HG03135 (cell line): Measurements from ENCODE around the gene ANKRD11.
"Not testable (repeated sequence)": the region's sequence is repeated elsewhere in the genome, so short reads cannot be mapped to it uniquely, and the experiment has no call there.

Experiments
- ATAC-seq: cut with Tn5 transposase; IDR thresholded peaks from one replicate; pipeline ENCODE4 v1.9.1; 2021; ENCODE audit warnings: mild to moderate bottlenecking, moderate library complexity; ENCODE audit not compliant: unreplicated experiment

ANKRD11 gene

GRCh38 chr16:89304941-89305705, 185.2 kb downstream of the ANKRD11 start:
- ATAC-seq = no peak

GRCh38 chr16:89304181-89304851, 186.0 kb downstream of the ANKRD11 start:
- ATAC-seq = no peak

- no peak for ATAC-seq
Measured at GRCh38 chr16:89303617-89304016, 186.7 kb downstream of the ANKRD11 start.

GRCh38 chr16:89300976-89301360, 189.4 kb downstream of the ANKRD11 start:
- ATAC-seq = no peak

GRCh38 chr16:89300311-89300975, 189.9 kb downstream of the ANKRD11 start:
- no peak for ATAC-seq

- not testable (repeated sequence) for ATAC-seq
Measured at GRCh38 chr16:89299357-89300111, 190.8 kb downstream of the ANKRD11 start.

- no peak for ATAC-seq
Measured at GRCh38 chr16:89298623-89299225, 191.6 kb downstream of the ANKRD11 start.

- ATAC-seq = no peak
Measured at GRCh38 chr16:89297910-89298545, 192.3 kb downstream of the ANKRD11 start.

GRCh38 chr16:89297156-89297874, 193.0 kb downstream of the ANKRD11 start:
- no peak for ATAC-seq

- ATAC-seq = no peak
Measured at GRCh38 chr16:89295915-89296314, 194.4 kb downstream of the ANKRD11 start.

- no peak for ATAC-seq
Measured at GRCh38 chr16:89295071-89295900, 195.1 kb downstream of the ANKRD11 start.

- no peak for ATAC-seq
Measured at GRCh38 chr16:89294486-89294885, 195.9 kb downstream of the ANKRD11 start.

GRCh38 chr16:89293276-89294143, 196.9 kb downstream of the ANKRD11 start:
- ATAC-seq = no peak

GRCh38 chr16:89292443-89293078, 197.8 kb downstream of the ANKRD11 start:
- ATAC-seq = no peak

- ATAC-seq = no peak
Measured at GRCh38 chr16:89291776-89292175, 198.6 kb downstream of the ANKRD11 start.

GRCh38 chr16:89291363-89291762, 199.0 kb downstream of the ANKRD11 start:
- no peak for ATAC-seq

GRCh38 chr16:89290887-89291286, 199.5 kb downstream of the ANKRD11 start:
- no peak for ATAC-seq
